Neural cell (in vitro differentiated cells): ENCODE measurements around the gene MAST2.

ENCODE experiments used
- EP300 ChIP-seq: fragments of 450-650 bp; conservative IDR thresholded peaks from 2 replicates; pipeline ENCODE4 v1.6.1; 2014; ENCODE audit warnings: antibody characterized with exemption, mild to moderate bottlenecking, moderate library complexity; ENCODE audit not compliant: poor library complexity, severe bottlenecking
- EZH2 ChIP-seq: fragments of 200-600, 300-800 bp; shearing (Covaris generic), sonication (generic); IDR thresholded peaks from 2 replicates; pipeline ENCODE4 v1.6.1; 2014; ENCODE audit warnings: antibody characterized with exemption, low read length, borderline replicate concordance, mild to moderate bottlenecking; ENCODE audit not compliant: insufficient read depth, poor library complexity, severe bottlenecking
- MXI1 ChIP-seq: fragments of 450-650 bp; conservative IDR thresholded peaks from 2 replicates; pipeline ENCODE4 v1.6.1; 2014; ENCODE audit warnings: antibody characterized with exemption, mild to moderate bottlenecking; ENCODE audit not compliant: poor library complexity, severe bottlenecking
- POLR2AphosphoS5 ChIP-seq: IDR thresholded peaks from 2 replicates; pipeline ENCODE4 v1.6.1; 2012
- RAD21 ChIP-seq: fragments of 450-650 bp; conservative IDR thresholded peaks from 2 replicates; pipeline ENCODE4 v1.6.1; 2014; ENCODE audit warnings: antibody characterized with exemption, mild to moderate bottlenecking, moderate library complexity
- REST ChIP-seq: IDR thresholded peaks from 2 replicates; pipeline ENCODE4 v1.6.1; 2012; ENCODE audit warnings: borderline replicate concordance
- SMC3 ChIP-seq: fragments of 450-650 bp; conservative IDR thresholded peaks from 2 replicates; pipeline ENCODE4 v1.6.1; 2014; ENCODE audit warnings: antibody characterized with exemption, mild to moderate bottlenecking, moderate library complexity; ENCODE audit not compliant: poor library complexity
- TF ChIP-seq, protein P1 (sequence below): fragments of 450-650 bp; IDR thresholded peaks from 2 replicates; pipeline ENCODE4 v1.5.1; 2014; ENCODE audit warnings: antibody characterized with exemption, mild to moderate bottlenecking, moderate library complexity; ENCODE audit not compliant: poor library complexity, severe bottlenecking

- TF ChIP-seq, protein P1, sequence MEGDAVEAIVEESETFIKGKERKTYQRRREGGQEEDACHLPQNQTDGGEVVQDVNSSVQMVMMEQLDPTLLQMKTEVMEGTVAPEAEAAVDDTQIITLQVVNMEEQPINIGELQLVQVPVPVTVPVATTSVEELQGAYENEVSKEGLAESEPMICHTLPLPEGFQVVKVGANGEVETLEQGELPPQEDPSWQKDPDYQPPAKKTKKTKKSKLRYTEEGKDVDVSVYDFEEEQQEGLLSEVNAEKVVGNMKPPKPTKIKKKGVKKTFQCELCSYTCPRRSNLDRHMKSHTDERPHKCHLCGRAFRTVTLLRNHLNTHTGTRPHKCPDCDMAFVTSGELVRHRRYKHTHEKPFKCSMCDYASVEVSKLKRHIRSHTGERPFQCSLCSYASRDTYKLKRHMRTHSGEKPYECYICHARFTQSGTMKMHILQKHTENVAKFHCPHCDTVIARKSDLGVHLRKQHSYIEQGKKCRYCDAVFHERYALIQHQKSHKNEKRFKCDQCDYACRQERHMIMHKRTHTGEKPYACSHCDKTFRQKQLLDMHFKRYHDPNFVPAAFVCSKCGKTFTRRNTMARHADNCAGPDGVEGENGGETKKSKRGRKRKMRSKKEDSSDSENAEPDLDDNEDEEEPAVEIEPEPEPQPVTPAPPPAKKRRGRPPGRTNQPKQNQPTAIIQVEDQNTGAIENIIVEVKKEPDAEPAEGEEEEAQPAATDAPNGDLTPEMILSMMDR: no peak
- TF ChIP-seq REST (no peak), EZH2 (no peak), POLR2AphosphoS5 (no peak), SMC3 (no peak), RAD21 (no peak), EP300 (no peak), MXI1 (no peak)
These were observed 41.1 kb upstream of the MAST2 start for GRCh38 chr1:45762291-45762690.
